OCI-M1 (cell line): Measurements from ENCODE around the gene DDR1.
A peak's percentile ranks its signal among the peaks of the same experiment; 100 is the strongest.
"Not testable (repeated sequence)": the region's sequence is repeated elsewhere in the genome, so short reads cannot be mapped to it uniquely, and the experiment has no call there.

Experiments used
- DNase-seq: peaks from one replicate; lab custom pipeline; 2025; lab: John Stamatoyannopoulos, UW

DDR1 gene

DNA sequence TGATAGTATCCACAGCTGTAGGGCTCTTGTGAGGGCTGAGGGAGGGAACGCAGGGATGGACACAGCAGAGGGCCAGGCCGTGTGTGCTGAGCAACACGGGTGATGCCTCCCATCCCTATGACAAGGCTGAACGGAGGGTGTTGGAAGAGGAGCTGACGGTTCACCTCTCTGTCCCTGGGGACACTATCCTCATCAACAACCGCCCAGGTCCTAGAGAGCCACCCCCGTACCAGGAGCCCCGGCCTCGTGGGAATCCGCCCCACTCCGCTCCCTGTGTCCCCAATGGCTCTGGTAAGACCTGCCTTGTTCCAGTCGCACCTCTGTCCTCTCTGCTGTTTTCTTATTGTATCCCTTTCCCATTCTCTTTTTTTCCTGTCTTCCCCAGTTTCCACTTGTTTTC is 10.1 kb downstream of the DDR1 start:
- DNase-seq, result no peak

DNA sequence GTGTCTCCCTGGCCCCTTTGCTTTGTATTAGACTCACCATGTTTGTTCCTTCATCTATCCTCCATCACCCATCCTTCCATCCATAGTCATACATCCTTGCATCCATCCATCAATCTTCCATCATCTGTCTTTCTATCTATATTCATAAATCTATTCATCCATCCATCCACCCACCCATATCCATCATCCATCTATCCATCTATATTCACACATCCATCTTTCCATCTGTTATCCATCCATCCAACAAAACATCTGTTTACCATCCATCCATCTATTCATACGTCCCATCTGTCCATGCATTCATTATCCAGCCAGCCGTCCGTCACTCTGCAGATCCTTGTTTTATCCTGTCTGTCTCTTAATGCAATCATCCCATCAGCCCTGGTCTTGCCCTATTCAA is 10.6 kb downstream of the DDR1 start:
- DNase-seq, result no peak

DNA sequence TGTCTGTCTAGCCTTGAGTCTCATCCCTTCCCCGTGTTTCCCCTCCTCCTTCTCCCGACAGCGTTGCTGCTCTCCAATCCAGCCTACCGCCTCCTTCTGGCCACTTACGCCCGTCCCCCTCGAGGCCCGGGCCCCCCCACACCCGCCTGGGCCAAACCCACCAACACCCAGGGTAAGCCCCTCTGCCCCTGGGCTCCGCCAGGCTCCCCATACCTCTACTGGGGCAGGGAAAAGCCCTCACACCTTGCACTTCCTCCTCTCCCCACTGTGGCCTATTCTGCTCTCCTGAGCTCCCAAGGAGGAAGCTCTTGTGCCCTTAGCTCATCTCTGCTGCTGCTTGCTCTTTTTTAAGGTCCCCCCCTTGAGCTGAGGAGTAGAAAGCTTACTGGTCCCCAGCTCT is 11.0 kb downstream of the DDR1 start:
- no peak for DNase-seq

DNA sequence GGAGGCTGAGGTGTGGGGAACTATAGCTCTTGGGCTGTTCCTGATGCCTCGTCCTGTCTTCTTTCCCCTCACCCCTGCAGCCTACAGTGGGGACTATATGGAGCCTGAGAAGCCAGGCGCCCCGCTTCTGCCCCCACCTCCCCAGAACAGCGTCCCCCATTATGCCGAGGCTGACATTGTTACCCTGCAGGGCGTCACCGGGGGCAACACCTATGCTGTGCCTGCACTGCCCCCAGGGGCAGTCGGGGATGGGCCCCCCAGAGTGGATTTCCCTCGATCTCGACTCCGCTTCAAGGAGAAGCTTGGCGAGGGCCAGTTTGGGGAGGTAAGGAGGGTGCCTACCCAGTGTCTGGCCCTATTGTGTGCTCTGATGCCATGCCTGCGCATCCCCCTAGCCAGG is 12.2 kb downstream of the DDR1 start:
- DNase-seq, result no peak

DNA sequence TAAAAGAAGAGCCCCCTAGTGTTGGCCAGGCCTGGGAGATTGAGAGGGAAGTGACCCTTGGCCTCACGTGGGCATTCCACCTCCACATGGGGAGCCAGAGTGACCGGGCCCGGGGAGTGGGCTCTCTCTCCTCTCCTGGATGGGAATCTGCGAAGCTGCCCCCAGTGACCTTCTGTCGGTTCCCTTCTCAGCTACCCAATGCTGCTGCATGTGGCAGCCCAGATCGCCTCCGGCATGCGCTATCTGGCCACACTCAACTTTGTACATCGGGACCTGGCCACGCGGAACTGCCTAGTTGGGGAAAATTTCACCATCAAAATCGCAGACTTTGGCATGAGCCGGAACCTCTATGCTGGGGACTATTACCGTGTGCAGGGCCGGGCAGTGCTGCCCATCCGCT is 13.6 kb downstream of the DDR1 start:
- DNase-seq, result no peak

DNA sequence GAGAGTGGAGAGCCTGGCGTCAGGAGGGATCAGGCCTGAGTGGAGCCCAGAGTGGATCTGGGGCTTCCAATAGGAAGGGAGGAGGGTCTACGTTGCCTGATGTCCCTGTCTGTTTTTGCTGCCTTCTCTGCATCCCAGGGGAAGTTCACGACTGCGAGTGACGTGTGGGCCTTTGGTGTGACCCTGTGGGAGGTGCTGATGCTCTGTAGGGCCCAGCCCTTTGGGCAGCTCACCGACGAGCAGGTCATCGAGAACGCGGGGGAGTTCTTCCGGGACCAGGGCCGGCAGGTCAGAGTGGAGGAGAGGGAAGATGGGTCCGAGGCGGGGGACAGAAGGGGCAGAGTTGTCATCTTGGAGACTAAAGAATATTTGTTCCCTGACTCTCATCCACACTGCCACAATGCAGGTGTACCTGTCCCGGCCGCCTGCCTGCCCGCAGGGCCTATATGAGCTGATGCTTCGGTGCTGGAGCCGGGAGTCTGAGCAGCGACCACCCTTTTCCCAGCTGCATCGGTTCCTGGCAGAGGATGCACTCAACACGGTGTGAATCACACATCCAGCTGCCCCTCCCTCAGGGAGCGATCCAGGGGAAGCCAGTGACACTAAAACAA is 14.5 kb downstream of the DDR1 start:
- DNase-seq, result no peak

DNA sequence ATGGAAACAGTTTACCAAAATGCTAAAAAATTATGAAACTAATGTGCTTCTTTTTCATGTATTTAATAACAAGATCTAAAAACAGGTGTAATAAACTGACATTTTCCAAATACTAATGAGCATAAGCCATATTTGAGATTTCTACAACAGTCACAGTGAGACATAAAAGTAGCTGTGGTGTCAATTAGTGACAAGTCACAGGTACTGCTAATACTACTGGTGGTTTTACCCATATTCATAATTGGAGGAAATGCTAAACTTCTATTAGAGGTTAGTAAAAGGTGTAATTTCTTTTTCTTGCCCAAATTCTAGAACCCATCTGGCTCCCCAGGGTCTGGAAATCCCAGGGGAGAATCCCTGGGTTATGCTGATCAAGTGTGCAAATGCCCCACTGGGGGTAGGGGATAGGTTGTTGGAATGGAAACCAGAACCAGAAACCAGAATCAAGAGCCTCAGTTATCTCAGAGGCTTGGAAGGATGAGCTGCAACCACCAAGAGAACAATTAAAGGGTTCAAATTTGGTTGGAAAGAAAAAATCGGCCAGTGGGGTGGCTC is 16.6 kb downstream of the DDR1 start:
- DNase-seq, result no peak

DNA sequence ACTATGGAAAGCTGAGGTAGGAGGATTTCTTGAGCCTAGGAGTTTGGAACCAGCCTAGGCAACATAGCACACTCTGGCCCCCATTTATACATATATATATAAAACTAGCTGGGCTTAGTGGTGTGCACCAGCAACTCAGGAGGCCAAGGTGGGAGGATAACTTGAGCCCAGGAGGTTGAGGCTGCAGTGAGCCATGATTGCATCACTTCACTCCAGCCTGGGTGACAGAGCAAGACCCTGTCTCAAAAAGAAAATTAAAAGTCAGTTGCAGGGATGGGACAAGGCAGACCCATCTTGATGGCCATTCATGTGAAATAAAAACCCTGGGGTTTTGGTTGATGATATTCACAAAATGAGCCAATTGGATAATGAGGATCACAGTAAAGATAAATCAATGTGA is 17.1 kb downstream of the DDR1 start:
- no peak for DNase-seq

DNA sequence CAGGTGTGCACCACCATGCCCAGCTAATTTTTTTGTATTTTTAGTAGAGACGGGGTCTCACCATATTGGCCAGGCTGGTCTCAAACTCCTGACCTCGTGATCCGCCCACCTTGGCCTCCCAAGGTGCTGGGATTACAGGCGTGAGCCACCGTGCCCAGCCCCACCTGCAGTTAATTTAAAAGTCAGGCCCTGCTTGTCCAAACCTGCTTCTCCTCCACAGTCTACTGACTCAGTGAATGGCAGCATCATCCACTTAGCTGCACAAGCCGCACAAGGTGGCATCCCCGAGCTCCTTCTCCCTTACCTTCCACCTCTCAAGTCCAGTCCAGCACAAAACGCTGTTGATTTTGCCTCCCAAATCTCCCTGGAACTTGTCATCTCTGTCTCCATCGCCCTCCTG is 17.9 kb downstream of the DDR1 start:
- not testable (repeated sequence) for DNase-seq

DNA sequence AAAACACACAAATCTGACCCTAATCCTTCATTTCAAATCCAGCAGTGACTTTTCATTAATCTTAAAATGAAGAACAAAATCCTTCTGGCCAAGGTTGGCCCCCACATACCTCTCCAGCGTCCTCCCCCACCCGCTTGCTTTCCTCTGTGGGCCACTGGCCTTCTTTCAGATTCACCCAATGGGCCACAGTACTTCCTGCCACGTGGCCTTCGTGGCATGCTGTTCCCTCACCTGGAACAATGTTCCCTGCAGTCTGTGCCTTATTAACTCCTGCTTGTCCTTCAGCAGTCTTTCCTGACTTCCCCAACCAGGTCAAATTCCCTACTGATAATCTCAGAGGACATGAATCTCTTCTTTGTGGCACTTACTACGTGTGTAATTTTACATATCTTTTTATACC is 18.4 kb downstream of the DDR1 start:
- DNase-seq, result no peak

DNA sequence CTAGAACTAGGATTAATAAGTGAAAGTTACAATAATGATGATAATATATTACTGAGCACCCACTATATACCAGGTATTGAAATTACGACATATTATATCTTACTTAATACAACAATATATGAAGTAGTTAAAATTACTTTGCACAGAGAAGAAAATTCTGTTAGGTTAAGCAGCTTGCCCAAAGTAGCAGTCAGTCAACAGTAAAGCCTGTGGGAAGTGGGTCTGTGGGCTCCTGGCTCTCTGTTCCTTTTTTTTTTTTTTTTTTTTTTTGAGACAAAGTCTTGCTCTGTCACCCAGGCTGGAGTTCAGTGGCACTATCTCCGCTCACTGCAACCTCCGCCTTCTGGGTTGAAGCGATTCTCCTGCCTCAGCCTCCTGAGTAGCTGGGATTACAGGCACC is 18.9 kb downstream of the DDR1 start:
- DNase-seq, result no peak

DNA sequence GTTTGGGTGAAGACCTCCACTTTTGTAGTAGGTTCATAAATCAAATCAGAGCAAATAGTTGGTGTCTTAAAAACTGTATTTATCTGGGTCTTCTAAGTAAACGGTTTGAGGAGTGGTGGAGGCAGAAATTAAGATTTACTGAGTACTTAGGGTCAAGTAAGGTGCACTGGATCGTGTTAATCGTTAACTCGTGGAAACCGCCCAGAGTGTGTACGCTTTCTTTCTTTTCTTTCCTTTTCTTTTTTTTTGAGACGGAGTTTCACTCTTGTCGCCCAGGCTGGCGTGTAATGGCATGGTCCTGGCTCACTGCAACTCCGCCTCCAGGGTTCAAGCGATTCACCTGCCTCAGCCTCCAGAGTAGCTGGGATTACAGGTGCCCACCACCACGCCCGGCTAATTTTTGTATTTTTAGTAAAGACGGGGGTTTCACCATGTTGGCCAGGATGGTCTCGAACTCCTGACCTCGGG is 23.0 kb downstream of the DDR1 start:
- DNase-seq, result not testable (repeated sequence)

DNA sequence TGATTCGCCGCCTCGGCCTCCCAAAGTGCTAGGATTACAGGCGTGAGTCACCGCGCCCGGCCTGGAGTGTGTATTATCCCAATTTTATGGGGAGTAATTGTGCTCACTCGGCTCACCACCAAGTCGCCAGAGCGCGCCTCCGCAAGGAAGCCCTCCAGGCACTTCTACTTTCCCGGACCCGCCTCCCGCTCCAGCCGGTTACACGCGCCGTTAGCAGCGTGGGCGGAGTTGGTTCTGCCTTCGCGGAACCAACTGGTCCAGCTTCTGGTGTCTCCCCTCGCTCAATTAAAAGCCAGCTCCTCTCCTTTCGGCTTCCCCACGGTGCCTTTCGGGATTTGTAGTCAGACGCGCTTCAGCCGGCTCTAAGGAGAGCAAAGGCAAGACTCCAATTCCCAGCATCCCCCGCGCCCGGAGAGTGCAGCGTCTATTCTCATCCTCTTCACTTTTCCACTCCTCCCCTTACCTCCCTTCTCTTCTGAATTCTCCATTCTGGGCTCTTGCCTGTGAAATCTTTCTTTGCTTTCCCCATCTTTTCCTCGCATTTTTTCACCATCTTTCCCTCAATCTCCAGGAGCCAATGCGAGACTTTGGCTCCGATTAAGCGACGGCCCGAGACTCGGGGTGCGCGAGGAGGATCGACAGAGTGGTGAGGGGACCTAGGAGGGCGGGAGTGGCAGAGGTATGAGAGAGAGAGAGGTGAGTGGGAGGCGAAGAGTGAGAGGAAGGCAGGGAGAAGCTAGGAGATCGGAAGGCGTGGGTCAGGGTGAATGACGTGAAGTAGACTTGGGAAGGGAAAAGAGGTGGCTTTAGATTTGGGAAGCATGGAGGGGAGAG is 23.7 kb downstream of the DDR1 start, which contains the start of gene GTF2H4:
Gene GTF2H4 (plus strand): TSS at position 450 of the 834 bp plus-strand sequence.
- DNase-seq, result peak; percentile 100

DNA sequence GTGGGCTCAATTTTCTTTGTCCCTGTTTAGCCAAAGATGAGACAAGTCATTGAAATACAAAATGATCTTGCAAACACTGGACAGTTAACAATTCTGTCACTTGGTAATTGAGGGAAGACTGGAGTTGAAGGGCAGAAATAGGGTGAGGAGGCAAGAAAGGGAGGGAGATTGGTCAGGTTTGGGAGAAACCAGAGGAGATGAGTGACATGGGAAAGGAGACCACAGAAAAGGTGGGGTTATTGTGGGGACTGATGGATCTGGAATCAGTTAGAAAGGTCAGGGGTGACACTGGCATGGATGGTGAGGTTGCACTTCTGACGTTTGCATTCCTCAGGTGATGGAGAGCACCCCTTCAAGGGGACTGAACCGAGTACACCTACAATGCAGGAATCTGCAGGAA is 24.4 kb downstream of the DDR1 start:
- DNase-seq, result no peak

DNA sequence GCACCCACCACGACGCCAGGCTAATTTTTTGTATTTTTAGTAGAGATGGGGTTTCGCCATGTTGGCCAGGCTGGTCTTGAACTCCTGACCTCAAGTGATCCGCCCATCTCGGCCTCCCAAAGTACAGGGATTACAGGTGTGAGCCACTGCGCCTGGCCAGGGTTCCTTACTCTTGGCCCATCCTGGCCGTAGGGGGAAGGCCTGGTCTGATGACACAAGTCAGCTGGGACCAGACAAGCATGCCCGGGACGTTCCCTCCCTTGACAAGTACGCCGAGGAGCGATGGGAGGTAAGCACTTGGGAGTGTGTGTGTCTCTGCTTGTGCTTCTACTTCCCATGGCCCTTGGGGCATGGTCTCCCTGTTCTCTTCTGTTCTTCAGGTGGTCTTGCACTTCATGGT is 26.2 kb downstream of the DDR1 start:
- DNase-seq, result not testable (repeated sequence)

DNA sequence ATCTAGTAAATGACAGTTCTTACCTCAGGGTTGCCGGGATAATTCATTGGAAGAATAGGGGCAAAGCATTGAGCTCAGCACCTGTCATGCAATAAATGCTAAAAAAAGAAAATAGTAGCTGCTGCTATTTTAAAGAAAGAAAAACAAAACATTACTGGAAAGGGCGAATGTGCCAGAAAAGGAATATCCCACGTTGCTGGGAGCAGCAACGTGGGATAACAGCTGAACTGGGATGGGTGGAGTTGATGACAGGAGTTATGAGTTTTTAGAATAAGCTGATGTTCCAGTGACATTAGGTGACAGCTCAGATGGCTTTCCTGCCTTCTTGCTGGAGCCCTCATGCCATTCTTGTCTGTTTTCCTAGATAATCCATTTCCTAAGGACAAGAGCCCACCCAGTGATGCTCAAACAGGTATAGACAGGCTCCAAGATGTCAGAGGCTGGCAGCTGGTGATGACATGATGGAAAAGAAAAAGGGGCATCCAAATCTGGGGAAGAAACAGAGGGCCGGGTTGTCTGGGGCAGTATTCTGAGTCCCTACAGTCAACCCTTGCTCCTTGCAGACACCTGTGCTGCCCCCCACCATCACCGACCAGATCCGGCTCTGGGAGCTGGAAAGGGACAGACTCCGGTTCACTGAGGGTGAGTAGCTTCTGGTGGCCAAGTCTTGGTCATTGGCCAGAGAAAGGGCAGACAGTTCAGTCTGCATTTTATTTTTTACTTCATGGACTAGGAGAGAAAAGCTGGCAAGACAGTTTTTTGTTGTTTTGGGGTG is 28.6 kb downstream of the DDR1 start:
- DNase-seq, result no peak

DNA sequence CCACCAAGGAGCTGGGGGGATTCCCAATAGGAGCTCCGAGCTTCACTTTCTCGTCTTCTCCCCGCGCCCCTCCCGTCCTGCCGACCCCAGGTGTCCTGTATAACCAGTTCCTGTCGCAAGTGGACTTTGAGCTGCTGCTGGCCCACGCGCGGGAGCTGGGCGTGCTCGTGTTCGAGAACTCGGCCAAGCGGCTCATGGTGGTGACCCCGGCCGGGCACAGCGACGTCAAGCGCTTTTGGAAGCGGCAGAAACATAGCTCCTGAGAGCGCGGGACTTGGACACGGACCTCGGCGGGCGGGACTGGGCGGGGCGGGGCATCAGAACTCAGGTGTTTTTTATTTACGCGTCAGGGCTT is 29.4 kb downstream of the DDR1 start:
- no peak for DNase-seq

DNA sequence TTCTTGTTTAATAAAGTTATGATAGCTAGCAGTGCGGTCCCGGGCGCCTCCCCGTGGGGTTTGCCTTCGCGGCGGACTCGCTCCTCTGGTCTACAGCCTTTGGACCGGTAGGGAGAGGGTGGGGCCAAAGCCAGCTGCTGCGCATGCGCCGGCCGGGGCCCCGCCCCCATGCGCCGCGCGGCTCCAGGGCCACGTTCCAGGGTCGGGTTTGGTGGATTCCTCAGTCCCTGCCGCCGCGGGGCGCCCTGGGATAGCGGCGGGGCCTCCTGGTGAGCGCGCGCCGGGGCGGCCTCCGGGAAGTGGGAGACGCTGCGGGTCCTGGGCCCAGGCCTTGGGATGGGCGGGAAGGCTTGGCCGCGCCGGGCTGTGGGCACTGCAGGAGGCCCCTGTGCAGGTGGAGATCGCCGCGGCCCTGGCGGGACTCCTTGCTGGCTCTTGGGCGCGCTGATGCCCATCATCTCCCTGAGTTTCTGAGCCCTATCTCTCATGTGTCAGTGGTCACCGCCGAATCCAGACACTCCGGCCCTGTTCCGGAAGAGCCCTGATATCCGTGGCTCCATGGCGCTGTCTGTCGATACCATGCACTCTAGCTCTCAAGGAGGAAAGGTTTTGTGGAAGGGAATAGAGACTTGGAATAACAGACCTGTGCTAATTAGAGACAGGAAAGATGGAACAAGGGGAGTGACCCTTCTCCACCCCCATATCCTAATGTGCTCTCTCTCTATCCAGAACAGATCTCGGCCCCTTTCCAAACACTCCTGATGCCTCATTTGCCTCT is 29.9 kb downstream of the DDR1 start, which contains the start of gene VARS2:
Gene VARS2 (plus strand): TSS at position 163 of the 778 bp plus-strand sequence. CDS start 599 bp downstream, at position 762.
- DNase-seq, result peak; percentile 97

DNA sequence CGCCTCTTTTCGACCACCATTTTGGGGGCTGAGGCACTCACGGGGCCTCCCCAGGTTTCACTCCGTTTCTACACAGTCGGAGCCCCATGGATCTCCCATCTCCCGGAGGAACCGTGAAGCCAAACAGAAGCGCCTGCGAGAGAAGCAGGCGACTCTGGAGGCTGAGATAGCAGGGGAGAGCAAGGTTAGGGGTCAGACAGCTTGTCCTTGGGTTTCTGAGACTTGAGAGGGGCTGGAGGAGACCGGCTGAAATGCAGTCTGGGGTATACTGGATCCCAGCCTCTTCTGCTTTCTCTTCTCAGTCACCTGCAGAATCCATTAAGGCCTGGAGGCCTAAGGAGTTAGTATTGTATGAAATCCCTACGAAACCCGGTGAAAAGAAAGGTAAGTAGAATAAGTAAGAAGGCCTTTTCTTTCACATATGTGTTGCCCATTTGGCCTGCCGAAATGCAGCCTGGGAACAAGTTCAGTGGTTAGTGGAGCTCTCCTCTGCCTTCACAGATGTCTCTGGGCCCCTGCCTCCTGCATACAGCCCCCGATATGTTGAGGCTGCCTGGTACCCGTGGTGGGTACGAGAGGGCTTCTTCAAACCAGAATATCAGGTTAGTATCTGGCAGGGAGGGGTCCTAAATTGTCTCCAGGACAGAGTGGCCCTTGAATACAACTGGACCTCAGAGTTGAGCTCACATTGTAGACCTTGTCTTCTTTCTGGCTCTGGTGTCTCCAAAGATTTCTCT is 30.7 kb downstream of the DDR1 start:
- DNase-seq, result no peak

DNA sequence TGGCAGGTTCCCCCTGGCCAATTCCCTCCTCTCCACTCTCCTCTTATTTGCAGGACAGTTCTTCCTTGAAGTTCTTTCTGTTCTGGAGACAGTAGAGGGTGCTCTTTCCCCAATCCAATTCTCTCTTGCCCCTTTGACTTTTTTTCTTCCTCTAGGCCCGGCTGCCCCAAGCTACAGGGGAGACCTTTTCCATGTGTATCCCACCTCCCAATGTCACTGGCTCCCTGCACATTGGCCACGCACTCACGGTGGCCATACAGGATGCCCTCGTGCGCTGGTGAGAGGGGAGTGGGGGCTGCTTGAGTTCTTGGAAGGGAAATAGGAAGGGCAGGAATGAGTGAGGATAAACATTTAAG is 31.2 kb downstream of the DDR1 start:
- DNase-seq, result peak; percentile 86

DNA sequence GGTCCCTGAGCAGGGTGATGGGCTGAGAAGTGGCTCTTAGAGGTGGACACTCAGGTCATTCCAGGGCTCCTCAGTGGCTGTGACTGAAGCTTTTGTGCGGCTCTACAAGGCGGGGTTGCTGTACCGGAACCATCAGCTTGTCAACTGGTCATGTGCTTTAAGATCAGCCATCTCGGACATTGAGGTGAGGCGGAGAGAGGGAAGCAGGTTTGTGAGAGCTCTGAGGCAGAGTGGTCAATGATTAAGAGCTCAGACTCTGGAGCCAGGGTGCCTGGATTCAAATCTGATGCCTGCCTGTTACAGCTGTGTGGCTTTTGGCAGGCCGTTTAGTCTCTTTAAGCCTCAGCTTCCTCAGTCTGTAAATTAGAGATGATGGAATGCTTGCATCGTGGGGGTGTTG is 32.7 kb downstream of the DDR1 start:
- DNase-seq, result no peak
